Measurements from ENCODE around the gene HBA2.
A peak's percentile ranks its signal among the peaks of the same experiment; 100 is the strongest.

GRCh38 chr16:180101-180675 lies 7.5 kb downstream of the HBA2 start, which contains the start of gene HBQ1:
- TF ChIP-seq CTCF (IDR thresholded peaks at IDR 0.05), result peak in 2 of 4 donors; percentile 20 to 28
- TF ChIP-seq POLR2A (IDR thresholded peaks at IDR 0.05), result no peak
